PC-3 (cell line): Measurements from ENCODE around the gene CHAD. TPM values are rescaled to one million over a fixed set of nuclear protein-coding genes. Genes with fewer than 3 reads are reported as not detected.
A peak's percentile ranks its signal among the peaks of the same experiment; 100 is the strongest.

Experiments
- ATAC-seq: fragments of 200-7000 bp; cut with Tn5 transposase; 2 replicates; pipeline ENCODE4 v1.9.1; 2020; ENCODE audit warnings: mild to moderate bottlenecking, moderate library complexity
- BruUV-seq: library from RNA; stranded (reverse); fragments of 400-500 nt; replicated peaks from 2 replicates; lab custom pipeline; 2021; lab: Mats Ljungman, UMichigan
- CTCF ChIA-PET: fragments of 300-600 bp; sonication (Branson Sonifier 250); formaldehyde crosslinking; loops from one replicate; lab custom pipeline; 2022; ENCODE audit warnings: antibody characterized with exemption; lab: Charles Lee
- POLR2A ChIA-PET: fragments of 300-600 bp; sonication (Branson Sonifier 250); formaldehyde crosslinking; loops from one replicate; lab custom pipeline; 2022; ENCODE audit warnings: antibody characterized with exemption; ENCODE audit not compliant: unreplicated experiment; lab: Charles Lee
- DNase-seq: peaks from one replicate; pipeline ENCODE4 v3.0.0-alpha.2; 2015
- H2AFZ ChIP-seq: fragments of 300-600 bp; sonication (generic); 2 replicates; pipeline ENCODE4 v1.6.0; 2016; ENCODE audit warnings: antibody characterized with exemption, low read length
- H3F3A ChIP-seq: fragments of 300-600 bp; sonication (generic); one replicate; pipeline ENCODE4 v1.6.0; 2017; ENCODE audit warnings: antibody characterized with exemption, low read length, control low read depth, mild to moderate bottlenecking; ENCODE audit not compliant: unreplicated experiment
- H3K27ac ChIP-seq: fragments of 300-600 bp; sonication (generic); 2 replicates; pipeline ENCODE4 v1.5.1; 2016; ENCODE audit warnings: mild to moderate bottlenecking, low read length
- H3K27me3 ChIP-seq: fragments of 300-600 bp; sonication (generic); 2 replicates; pipeline ENCODE4 v1.6.1; 2016; ENCODE audit warnings: low read length, mixed read lengths
- H3K36me3 ChIP-seq: fragments of 300-600 bp; sonication (generic); 2 replicates; pipeline ENCODE4 v1.6.1; 2016; ENCODE audit warnings: low read depth, mixed run types, low read length, mixed read lengths
- H3K4me1 ChIP-seq: fragments of 300-600 bp; sonication (generic); 2 replicates; pipeline ENCODE4 v1.5.1; 2016; ENCODE audit warnings: low read length; ENCODE audit not compliant: insufficient read depth
- H3K4me2 ChIP-seq: fragments of 300-600 bp; sonication (generic); 2 replicates; pipeline ENCODE4 v1.6.0; 2016; ENCODE audit warnings: low read length
- H3K4me3 ChIP-seq: fragments of 300-600 bp; sonication (generic); 2 replicates; pipeline ENCODE4 v1.5.1; 2016; ENCODE audit warnings: mild to moderate bottlenecking, low read length, mixed read lengths
- H3K79me2 ChIP-seq: fragments of 300-600 bp; sonication (generic); 2 replicates; pipeline ENCODE4 v1.6.1; 2017; ENCODE audit warnings: low read length, mixed read lengths
- H3K9ac ChIP-seq: fragments of 300-600 bp; sonication (generic); 2 replicates; pipeline ENCODE4 v1.6.0; 2016; ENCODE audit warnings: mild to moderate bottlenecking, low read length
- H3K9me2 ChIP-seq: fragments of 300-600 bp; sonication (generic); replicated peaks from 2 replicates; pipeline ENCODE4 v1.6.1; 2016; ENCODE audit warnings: mixed run types, low read length, mixed read lengths
- H3K9me3 ChIP-seq: fragments of 300-600 bp; sonication (generic); 2 replicates; pipeline ENCODE4 v1.6.1; 2016; ENCODE audit warnings: low read length, mixed read lengths
- H4K20me1 ChIP-seq: fragments of 300-600 bp; sonication (generic); 2 replicates; pipeline ENCODE4 v1.6.1; 2016; ENCODE audit warnings: low read length, mixed read lengths
- CTCF ChIP-seq: fragments of 300-600 bp; sonication (generic); conservative IDR thresholded peaks from 2 replicates; pipeline ENCODE4 v1.5.1; 2017; ENCODE audit warnings: antibody characterized with exemption, low read depth, mild to moderate bottlenecking, low read length
- EZH2 ChIP-seq: fragments of 300-600 bp; sonication (generic); IDR thresholded peaks from one replicate; pipeline ENCODE4 v1.6.1; 2017; ENCODE audit warnings: antibody characterized with exemption, mild to moderate bottlenecking, low read length; ENCODE audit not compliant: unreplicated experiment
- EZH2phosphoT487 ChIP-seq: fragments of 300-600 bp; sonication (generic); IDR thresholded peaks from 2 replicates; pipeline ENCODE4 v1.6.1; 2018; ENCODE audit warnings: mild to moderate bottlenecking, antibody characterized with exemption, low read length, borderline replicate concordance
- intact Hi-C: fragments of 100-400 bp; cut with micrococcal nuclease; formaldehyde crosslinking; loops from 2 replicates; pipeline ENCODE4 v1.9.0; 2023
- total RNA-seq: library from RNA; depleted of rRNA; stranded (reverse); fragments of >200 nt; gene quantifications from 2 replicates; pipeline ENCODE4 v1.2.3, GENCODE V29; 2014

The CHAD gene
- total RNA-seq, 1 experiment from 2014 or later: not detected

DNA sequence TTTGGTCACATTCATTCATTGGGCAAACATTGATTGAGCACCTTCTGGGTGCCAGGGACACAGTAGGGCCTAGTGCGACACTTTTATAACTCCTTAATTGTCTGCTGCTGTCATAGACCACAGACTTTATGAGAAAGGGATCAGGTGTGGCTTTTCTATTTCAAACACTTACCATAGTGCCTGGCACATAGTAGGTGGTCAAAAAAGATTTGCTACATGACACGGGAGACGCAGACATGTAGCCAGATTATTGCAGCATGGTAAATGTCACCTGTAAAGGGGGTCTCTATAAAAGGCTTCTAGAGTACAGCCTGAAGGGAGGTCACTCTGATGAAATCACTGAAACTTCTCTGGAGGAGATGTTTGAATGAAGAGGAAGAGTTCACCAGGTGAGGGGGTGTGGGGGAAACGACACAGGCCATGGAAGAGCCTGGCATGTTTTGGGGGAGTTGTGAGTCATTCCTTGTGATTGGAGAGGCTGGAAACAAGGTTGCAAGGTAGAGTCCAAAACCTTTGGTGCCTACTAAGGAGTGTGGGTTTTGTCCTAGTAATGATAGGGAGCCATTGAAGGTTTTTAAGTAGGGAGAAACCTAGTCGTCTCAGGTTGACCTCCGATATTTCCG lies 11.6 kb upstream of the CHAD start:
- TF ChIP-seq EZH2phosphoT487 (no peak), EZH2 (no peak), CTCF (no peak)
- Histone ChIP-seq H3K4me3 (peak overlapping the region; percentile 76), H3K27ac (no peak overlapping the region), H3K27me3 (no peaks in the 10 kb centered on the region), H3K79me2 (peaks cover 27% of the 10 kb centered on the region), H3F3A (no peaks in the 10 kb centered on the region), H2AFZ (no peak overlapping the region), H3K36me3 (peaks cover 20% of the 10 kb centered on the region; the same call in 1 of the 2 replicates), H4K20me1 (no peaks in the 10 kb centered on the region), H3K9ac (no peak overlapping the region), H3K4me2 (peak overlapping the region; percentile 91), H3K9me3 (no peaks in the 10 kb centered on the region), H3K4me1 (peaks cover 24% of the 10 kb centered on the region), H3K9me2 (no peaks in the 10 kb centered on the region)
- ChIA-PET POLR2A (no interaction called here), CTCF (interaction anchor here (1.4 to 1.6 kb wide), 2 partner anchors 83 to 118 kb away, joined by 13 to 28 read pairs; partner anchors contain the start of gene LRRC59)
- DNase-seq (no peak), ATAC-seq (no peak)
- intact Hi-C loops: loop anchor here (5.0 kb wide), 1 partner anchor 362 kb away; no protein-coding TSS in a partner anchor
- TSS peak; percentile 42 for BruUV-seq

GRCh38 chr17:50479522-50480141 lies 11.0 kb upstream of the CHAD start:
- Histone ChIP-seq H3K9ac (peak overlapping the region; percentile 71), H3K9me3 (no peaks in the 10 kb centered on the region), H3K4me3 (peak overlapping the region; percentile 76), H3F3A (no peaks in the 10 kb centered on the region), H3K4me2 (peak overlapping the region; percentile 91), H4K20me1 (no peaks in the 10 kb centered on the region), H3K9me2 (no peaks in the 10 kb centered on the region), H3K79me2 (peaks cover 27% of the 10 kb centered on the region), H2AFZ (peak overlapping the region; percentile 80), H3K36me3 (peaks cover 15% of the 10 kb centered on the region; the same call in 1 of the 2 replicates), H3K27ac (no peak overlapping the region), H3K4me1 (peaks cover 24% of the 10 kb centered on the region), H3K27me3 (no peaks in the 10 kb centered on the region)
- POLR2A ChIA-PET: interaction anchor here (0.6 to 0.9 kb wide), 3 partner anchors 103 to 641 kb away, joined by 3 to 5 read pairs (median 3); partner anchors contain the start of gene SPAG9
- DNase-seq (peak; percentile 82), ATAC-seq (peak; percentile 50)
- CTCF ChIA-PET: interaction anchor here (0.5 to 1.6 kb wide), 9 partner anchors 8 to 417 kb away, joined by 3 to 28 read pairs (median 5); partner anchors contain the start of gene LRRC59
- TF ChIP-seq EZH2phosphoT487: no peak
- TF ChIP-seq EZH2: no peak
- peak; percentile 58 for TF ChIP-seq CTCF
- intact Hi-C loops: loop anchor here (1.0 to 5.0 kb wide), 5 partner anchors 82 to 363 kb away; partner anchors contain the start of gene LRRC59
- BruUV-seq: no TSS peak
